Tibial nerve (tissue), 4 donors: ENCODE results near the gene RPL10L. TPM values are rescaled to one million over a fixed set of nuclear protein-coding genes. Genes with fewer than 3 reads are reported as not detected.

Experiments used
- DNase-seq, 2 donors: peaks; one replicate each; pipeline ENCODE4 v3.0.0-alpha.2; 2019; ENCODE audit warnings: low spot score in 2 of 2
- H3K27ac ChIP-seq, 4 donors: fragments of 200-600 bp; sonication (generic) in 3 of 4; one replicate each; pipeline ENCODE4 v1.5.1; 2017 to 2019; ENCODE audit warnings: mild to moderate bottlenecking in 1 of 4
- H3K27me3 ChIP-seq, 2 donors: fragments of 200-600 bp; sonication (generic) in 1 of 2; one replicate each; pipeline versions ENCODE4 v1.5.1 to v1.6.0; 2017 to 2019
- H3K36me3 ChIP-seq, 3 donors: fragments of 200-600 bp; sonication (generic); one replicate each; pipeline ENCODE4 v1.5.1; 2018 to 2019
- H3K4me1 ChIP-seq, 4 donors: fragments of 200-600 bp; sonication (generic) in 3 of 4; one replicate each; pipeline ENCODE4 v1.5.1; 2017 to 2019
- H3K4me3 ChIP-seq, 4 donors: fragments of 200-600 bp; sonication (generic) in 3 of 4; one replicate each; pipeline ENCODE4 v1.5.1; 2017 to 2019; ENCODE audit warnings: mild to moderate bottlenecking in 1 of 4, moderate library complexity in 1 of 4
- H3K9me3 ChIP-seq, 4 donors: fragments of 200-600 bp; sonication (generic) in 3 of 4; one replicate each; pipeline ENCODE4 v1.5.1; 2017 to 2019
- CTCF ChIP-seq, 5 experiments: fragments of 200-600 bp in 3 of 5; fragments of 450-650 bp in 2 of 5; sonication (generic) in 3 of 5; IDR thresholded peaks; one replicate each; pipeline ENCODE4 v1.5.1; 2016 to 2019; ENCODE audit warnings: antibody characterized with exemption in 5 of 5, mild to moderate bottlenecking in 3 of 5, moderate library complexity in 2 of 5
- EP300 ChIP-seq, 2 donors: sonication (generic); formaldehyde crosslinking; IDR thresholded peaks; one replicate each; pipeline ENCODE4 v1.6.1; 2017; ENCODE audit warnings: antibody characterized with exemption in 2 of 2, mild to moderate bottlenecking in 1 of 2
- POLR2A ChIP-seq, 2 donors: fragments of 450-650 bp; IDR thresholded peaks; one replicate each; pipeline ENCODE4 v1.6.1; 2017; ENCODE audit warnings: antibody characterized with exemption in 2 of 2, mild to moderate bottlenecking in 2 of 2, moderate library complexity in 2 of 2
- WGBS, 2 donors: methylation state at CpG; one replicate each; pipeline ENCODE4 v1.1.5; 2018; 5-methylcytosine and 5-hydroxymethylcytosine counted together
- total RNA-seq, 4 donors: library from RNA; depleted of rRNA; stranded (reverse); fragments of >200 nt; gene quantifications; one replicate each; pipeline ENCODE4 v1.1.0, GENCODE V29; 2016

RPL10L gene
- total RNA-seq = not detected

DNA sequence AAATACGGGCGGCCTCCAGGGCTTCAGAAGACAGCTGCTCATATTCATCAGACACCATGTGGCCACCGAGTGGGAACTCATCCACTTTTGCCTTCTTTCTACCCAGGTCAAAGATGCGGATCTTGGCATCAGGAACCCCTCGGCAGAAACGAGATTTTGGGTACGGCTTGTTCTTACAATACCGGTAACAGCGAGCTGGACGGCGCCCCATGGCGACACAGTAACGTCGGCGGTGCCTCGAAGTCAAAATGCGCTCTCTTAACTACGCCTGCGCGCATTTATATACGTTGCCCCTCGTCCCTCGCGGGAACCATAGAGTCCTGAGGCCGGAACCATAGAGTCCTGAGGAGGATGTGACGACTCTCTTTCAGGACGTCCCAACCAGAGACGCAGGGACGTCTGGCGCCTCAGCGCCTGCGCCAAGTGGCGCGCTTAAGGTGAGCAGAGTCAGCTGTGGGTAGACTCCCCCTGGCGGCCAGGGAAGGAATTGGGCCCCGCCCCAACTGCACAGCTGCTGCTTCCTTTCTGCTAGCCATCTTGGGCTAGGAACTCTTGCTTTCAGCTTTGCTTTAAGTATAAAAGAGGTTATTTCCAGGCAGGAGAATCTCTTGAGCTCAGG lies at the start of gene RPL10L:
RPL10L (minus strand) TSS at position 256 of the 619 bp plus-strand sequence; CDS start at position 211, 45 bp downstream.
- no peaks in the 10 kb centered on the region for H3K36me3 ChIP-seq
- no peaks in the 10 kb centered on the region for H3K4me1 ChIP-seq
- H3K27me3 ChIP-seq = no peaks in the 10 kb centered on the region
- 96% methylated on average over 36 of the region's 36 CpGs for WGBS, 2 donors
- no peak within 1 kb of the TSS for H3K27ac ChIP-seq
- DNase-seq = no peak
- no peaks in the 10 kb centered on the region for H3K9me3 ChIP-seq
- no peak within 1 kb of the TSS for H3K4me3 ChIP-seq
- TF ChIP-seq POLR2A (IDR thresholded peaks at IDR 0.05) (no peak), CTCF (IDR thresholded peaks at IDR 0.05) (no peak), EP300 (IDR thresholded peaks at IDR 0.05) (no peak)

- DNase-seq = no peak
- H3K27ac ChIP-seq = no peak overlapping the region
- TF ChIP-seq CTCF (IDR thresholded peaks at IDR 0.05) (no peak), EP300 (IDR thresholded peaks at IDR 0.05) (no peak), POLR2A (IDR thresholded peaks at IDR 0.05) (no peak)
- no peaks in the 10 kb centered on the region for H3K27me3 ChIP-seq
- no peaks in the 10 kb centered on the region for H3K4me1 ChIP-seq
- peaks cover 0 to 4% (median 0%) of the 10 kb centered on the region in 4 donors for H3K9me3 ChIP-seq
- no peaks in the 10 kb centered on the region for H3K36me3 ChIP-seq
- WGBS, 2 donors = 88 to 91% methylated on average over 3 of the region's 3 CpGs
- no peak overlapping the region for H3K4me3 ChIP-seq
These were observed 40.2 kb upstream of the RPL10L start for GRCh38 chr14:46691819-46692218.

DNA sequence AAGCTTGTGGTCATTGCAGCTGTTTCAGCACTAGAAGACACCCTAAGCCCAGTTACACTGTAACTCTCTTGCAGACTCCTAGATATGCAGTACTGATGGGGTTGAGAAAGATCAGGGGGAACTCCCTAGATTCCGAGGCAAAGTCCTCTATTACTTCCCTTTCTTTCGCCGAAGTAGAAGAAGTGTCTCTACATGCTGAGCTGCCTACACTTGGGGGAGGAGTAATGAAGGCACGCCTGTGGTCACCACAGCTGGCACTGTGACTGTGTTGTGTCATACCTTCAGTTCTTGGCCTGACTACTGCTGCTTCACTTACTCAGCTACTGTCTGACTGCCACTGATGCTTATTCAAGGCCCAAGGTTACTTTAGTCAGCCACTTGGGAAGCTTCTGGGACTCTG lies 35.1 kb upstream of the RPL10L start:
- Histone ChIP-seq H3K36me3 (no peaks in the 10 kb centered on the region), H3K9me3 (peaks cover 0 to 29% (median 0%) of the 10 kb centered on the region in 4 donors), H3K4me1 (no peaks in the 10 kb centered on the region), H3K27me3 (no peaks in the 10 kb centered on the region), H3K4me3 (no peak overlapping the region), H3K27ac (no peak overlapping the region)
- TF ChIP-seq EP300 (IDR thresholded peaks at IDR 0.05) (no peak), CTCF (IDR thresholded peaks at IDR 0.05) (no peak), POLR2A (IDR thresholded peaks at IDR 0.05) (no peak)
- WGBS, 2 donors = 87 to 88% methylated on average over 4 of the region's 4 CpGs
- no peak for DNase-seq

- H3K9me3 ChIP-seq = no peaks in the 10 kb centered on the region
- H3K4me1 ChIP-seq = no peaks in the 10 kb centered on the region
- no peak for DNase-seq
- H3K36me3 ChIP-seq = no peaks in the 10 kb centered on the region
- no peak overlapping the region for H3K4me3 ChIP-seq
- no peaks in the 10 kb centered on the region for H3K27me3 ChIP-seq
- 81 to 89% methylated on average over 3 of the region's 3 CpGs for WGBS, 2 donors
- TF ChIP-seq EP300 (IDR thresholded peaks at IDR 0.05) (no peak), POLR2A (IDR thresholded peaks at IDR 0.05) (no peak), CTCF (IDR thresholded peaks at IDR 0.05) (no peak)
- no peak overlapping the region for H3K27ac ChIP-seq
These were observed 20.5 kb upstream of the RPL10L start for GRCh38 chr14:46672128-46672527.

DNA sequence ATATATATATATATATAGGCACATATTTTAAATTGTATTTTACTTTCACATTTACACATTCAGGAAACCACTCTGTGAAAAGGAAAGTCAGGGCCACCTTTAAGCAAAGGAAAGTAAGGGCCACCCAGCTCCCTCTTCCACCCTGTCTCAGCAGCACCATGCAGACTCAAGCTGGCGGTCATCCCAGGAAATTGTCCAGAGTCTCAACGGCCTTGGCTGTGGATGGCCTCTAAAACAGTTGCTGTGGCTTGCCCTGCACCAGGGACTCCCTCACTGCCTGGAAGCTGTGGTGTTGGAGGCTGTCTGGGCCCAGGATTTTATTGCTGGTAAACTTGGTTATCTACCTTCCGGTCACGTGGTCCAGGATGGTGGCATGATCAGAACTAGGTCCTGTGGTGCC lies 11.8 kb upstream of the RPL10L start:
- TF ChIP-seq EP300 (IDR thresholded peaks at IDR 0.05) (no peak), CTCF (IDR thresholded peaks at IDR 0.05) (no peak), POLR2A (IDR thresholded peaks at IDR 0.05) (no peak)
- H3K9me3 ChIP-seq = peaks cover 0 to 7% (median 2%) of the 10 kb centered on the region in 4 donors
- no peak for DNase-seq
- no peaks in the 10 kb centered on the region for H3K27me3 ChIP-seq
- H3K36me3 ChIP-seq = no peaks in the 10 kb centered on the region
- H3K27ac ChIP-seq = no peak overlapping the region
- no peaks in the 10 kb centered on the region for H3K4me1 ChIP-seq
- H3K4me3 ChIP-seq = no peak overlapping the region
- WGBS, 2 donors = 88 to 92% methylated on average over 4 of the region's 4 CpGs
